Fibroblast of pulmonary artery (primary cell): ENCODE results near the gene CD247.

Experiments used
- DNase-seq: peaks from one replicate; pipeline ENCODE4 v3.0.0-alpha.2; 2010; ENCODE audit warnings: low read depth
- H3K4me3 ChIP-seq: replicated peaks from 2 replicates; pipeline ENCODE4 v1.5.1; 2011; ENCODE audit warnings: low read depth, mild to moderate bottlenecking, control low read depth, low read length, moderate library complexity
- TF ChIP-seq, protein P1 (sequence below): IDR thresholded peaks from 2 replicates; pipeline ENCODE4 v1.5.1; 2011; ENCODE audit warnings: mild to moderate bottlenecking, control low read depth, low read length, inconsistent platforms; ENCODE audit errors: missing control alignments

Gene CD247

GRCh38 chr1:167400359-167400953 lies 117.9 kb downstream of the CD247 start:
- DNase-seq = no peak
- TF ChIP-seq, protein P1, sequence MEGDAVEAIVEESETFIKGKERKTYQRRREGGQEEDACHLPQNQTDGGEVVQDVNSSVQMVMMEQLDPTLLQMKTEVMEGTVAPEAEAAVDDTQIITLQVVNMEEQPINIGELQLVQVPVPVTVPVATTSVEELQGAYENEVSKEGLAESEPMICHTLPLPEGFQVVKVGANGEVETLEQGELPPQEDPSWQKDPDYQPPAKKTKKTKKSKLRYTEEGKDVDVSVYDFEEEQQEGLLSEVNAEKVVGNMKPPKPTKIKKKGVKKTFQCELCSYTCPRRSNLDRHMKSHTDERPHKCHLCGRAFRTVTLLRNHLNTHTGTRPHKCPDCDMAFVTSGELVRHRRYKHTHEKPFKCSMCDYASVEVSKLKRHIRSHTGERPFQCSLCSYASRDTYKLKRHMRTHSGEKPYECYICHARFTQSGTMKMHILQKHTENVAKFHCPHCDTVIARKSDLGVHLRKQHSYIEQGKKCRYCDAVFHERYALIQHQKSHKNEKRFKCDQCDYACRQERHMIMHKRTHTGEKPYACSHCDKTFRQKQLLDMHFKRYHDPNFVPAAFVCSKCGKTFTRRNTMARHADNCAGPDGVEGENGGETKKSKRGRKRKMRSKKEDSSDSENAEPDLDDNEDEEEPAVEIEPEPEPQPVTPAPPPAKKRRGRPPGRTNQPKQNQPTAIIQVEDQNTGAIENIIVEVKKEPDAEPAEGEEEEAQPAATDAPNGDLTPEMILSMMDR = no peak
- H3K4me3 ChIP-seq = no peak overlapping the region

DNA sequence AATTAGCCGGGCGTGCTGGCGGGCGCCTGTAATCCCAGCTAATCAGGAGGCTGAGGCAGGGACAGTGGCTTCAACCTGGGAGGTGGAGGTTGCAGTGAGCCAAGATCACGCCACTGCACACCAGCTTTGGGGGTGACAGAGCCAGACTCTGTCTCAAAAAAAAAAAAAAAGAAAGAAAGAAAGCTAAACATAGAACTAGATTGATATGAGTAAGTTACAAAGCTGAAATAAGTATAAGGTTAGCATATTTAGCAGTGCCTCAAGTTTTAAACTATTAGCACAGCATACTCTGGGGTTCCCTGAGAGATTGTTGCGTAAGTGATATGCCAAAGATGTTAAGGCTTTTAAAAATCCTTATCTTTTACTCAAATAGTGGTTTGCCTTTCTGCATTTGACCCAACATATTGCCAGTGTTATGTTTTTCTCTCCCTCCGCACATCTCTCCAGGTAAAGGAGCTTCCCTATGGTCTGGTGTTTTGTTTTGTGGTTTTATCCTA lies 126.1 kb downstream of the CD247 start:
- no peak overlapping the region for H3K4me3 ChIP-seq
- TF ChIP-seq, protein P1 = no peak
- no peak for DNase-seq

- DNase-seq = no peak
- TF ChIP-seq, protein P1 = no peak
- no peak overlapping the region for H3K4me3 ChIP-seq
These were observed 129.4 kb downstream of the CD247 start for GRCh38 chr1:167388976-167389375.

- TF ChIP-seq, protein P1 = no peak
- no peak for DNase-seq
These were observed 130.9 kb downstream of the CD247 start for GRCh38 chr1:167387251-167387910.

More at GRCh38 chr1:167387251-167387910, 130.9 kb downstream of the CD247 start:
- no peak overlapping the region for H3K4me3 ChIP-seq
